ENCODE results near the gene NLGN1.

GRCh38 chr3:173401369-173401768 lies 3.8 kb downstream of the NLGN1 start:
- TF ChIP-seq POLR2A (IDR thresholded peaks at IDR 0.05; ENCODE audit: control extremely low read depth in 1 of 2, low read depth in 2 of 2, low read length in 2 of 2) (no peak), MAX (IDR thresholded peaks at IDR 0.05) (no peak), USF2 (IDR thresholded peaks at IDR 0.05; ENCODE audit: low read length) (no peak), ATF2 (IDR thresholded peaks at IDR 0.05; ENCODE audit: low read length) (no peak), EGR1 (IDR thresholded peaks at IDR 0.05; ENCODE audit: borderline replicate concordance, low read depth, low read length) (no peak), TCF12 (IDR thresholded peaks at IDR 0.05; ENCODE audit: low read depth, low read length) (no peak), CTCF (IDR thresholded peaks at IDR 0.05; ENCODE audit: control extremely low read depth in 1 of 3, insufficient read depth in 1 of 3, low read depth in 1 of 3, low read length in 3 of 3) (no peak), HDAC6 (IDR thresholded peaks at IDR 0.05; ENCODE audit: low read depth, low read length) (no peak), RBBP5 (IDR thresholded peaks at IDR 0.05; ENCODE audit: borderline replicate concordance, low read depth, low read length) (no peak), POLR2AphosphoS5 (IDR thresholded peaks at IDR 0.05; ENCODE audit: low read depth, low read length) (no peak), CEBPB (IDR thresholded peaks at IDR 0.05; ENCODE audit: low read depth, low read length) (no peak), EZH2 (IDR thresholded peaks at IDR 0.05; ENCODE audit: low read depth, low read length, severe bottlenecking) (no peak)
